Left cardiac atrium (tissue), 4 donors: ENCODE data around the gene CDH24. TPM values are rescaled to one million over a fixed set of nuclear protein-coding genes. Genes with fewer than 3 reads are reported as not detected.

Experiments used
- ATAC-seq, 2 donors: fragments of 200-7000 bp; cut with Tn5 transposase; one replicate each; pipeline ENCODE4 v1.9.1; 2020; ENCODE audit warnings: mild to moderate bottlenecking in 2 of 2, moderate library complexity in 2 of 2
- DNase-seq: peaks from one replicate; pipeline ENCODE4 v3.0.0-alpha.2; 2020
- intact Hi-C, 2 donors: fragments of 100-400 bp; cut with DNase I; formaldehyde crosslinking; loops; one replicate each; pipeline versions ENCODE4 v1.14.1 to v1.15.1; 2022 to 2023
- total RNA-seq, 2 donors: library from RNA; stranded (reverse); fragmentation: NEBNext Ultra II Directional; extraction: Animal tissue kit (Norgen Biotek cat#: 25700); gene quantifications; one replicate each; pipeline ENCODE4 v1.2.1, GENCODE V29; 2021
- donor health status: DM: no; HTN: yes; CAD: no.
- donor health status: DM: no; HTN: yes; CAD: no; lungs with severe emphysema.
- donor health status: DM: yes; HTN: yes; CAD: no.
- donor health status: Dilated cardiomyopathy.

CDH24 gene
- total RNA-seq, 2 donors from 2014 or later, result 1.6 to 3.4 TPM

DNA sequence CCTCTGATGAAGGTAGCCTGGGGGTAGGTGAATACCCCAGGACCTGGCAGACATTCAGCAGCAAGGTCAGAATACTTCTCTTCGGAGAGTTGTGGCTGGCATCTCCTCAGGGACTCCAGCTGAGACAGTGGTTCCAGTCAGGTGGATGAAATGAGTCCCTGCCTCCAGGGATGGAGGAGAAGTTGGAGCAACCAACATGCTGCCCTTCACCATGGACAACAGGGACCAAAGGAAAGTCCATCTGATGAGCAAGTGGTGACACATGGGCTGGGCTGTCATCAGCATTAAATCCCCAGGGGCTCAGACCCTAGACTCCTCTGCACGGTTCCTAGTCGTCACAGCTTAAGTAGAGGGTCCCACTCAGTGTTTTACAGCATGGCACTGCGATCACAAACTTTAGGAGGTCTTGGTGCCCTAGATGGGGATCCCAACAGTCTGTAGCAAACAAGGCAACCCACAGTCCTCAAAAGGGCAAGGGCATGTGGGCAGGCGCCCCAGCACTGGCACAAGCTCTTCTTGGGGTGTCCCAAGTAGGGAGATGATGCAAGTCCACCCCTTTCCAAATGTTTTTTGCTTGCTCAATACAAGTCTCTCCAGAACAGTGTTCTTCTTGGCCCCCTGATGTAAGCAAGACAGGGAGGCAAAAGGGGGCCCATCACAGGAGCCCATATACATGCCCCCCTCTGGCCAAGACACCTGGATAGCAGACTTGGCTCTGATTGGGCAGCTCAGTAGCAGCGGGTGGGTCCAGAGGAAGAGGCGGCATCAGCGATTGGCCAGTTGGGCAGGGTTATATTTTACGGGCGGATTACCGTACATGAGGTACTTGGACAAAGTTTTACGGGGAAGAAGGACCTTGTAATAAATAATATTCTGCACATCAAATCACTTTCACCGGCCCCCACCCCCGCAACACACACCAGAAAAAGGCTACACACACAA is 10.8 kb upstream of the CDH24 start:
- intact Hi-C loops, result no loop called here
- DNase-seq (peak; percentile 23), ATAC-seq (no peak)

DNA sequence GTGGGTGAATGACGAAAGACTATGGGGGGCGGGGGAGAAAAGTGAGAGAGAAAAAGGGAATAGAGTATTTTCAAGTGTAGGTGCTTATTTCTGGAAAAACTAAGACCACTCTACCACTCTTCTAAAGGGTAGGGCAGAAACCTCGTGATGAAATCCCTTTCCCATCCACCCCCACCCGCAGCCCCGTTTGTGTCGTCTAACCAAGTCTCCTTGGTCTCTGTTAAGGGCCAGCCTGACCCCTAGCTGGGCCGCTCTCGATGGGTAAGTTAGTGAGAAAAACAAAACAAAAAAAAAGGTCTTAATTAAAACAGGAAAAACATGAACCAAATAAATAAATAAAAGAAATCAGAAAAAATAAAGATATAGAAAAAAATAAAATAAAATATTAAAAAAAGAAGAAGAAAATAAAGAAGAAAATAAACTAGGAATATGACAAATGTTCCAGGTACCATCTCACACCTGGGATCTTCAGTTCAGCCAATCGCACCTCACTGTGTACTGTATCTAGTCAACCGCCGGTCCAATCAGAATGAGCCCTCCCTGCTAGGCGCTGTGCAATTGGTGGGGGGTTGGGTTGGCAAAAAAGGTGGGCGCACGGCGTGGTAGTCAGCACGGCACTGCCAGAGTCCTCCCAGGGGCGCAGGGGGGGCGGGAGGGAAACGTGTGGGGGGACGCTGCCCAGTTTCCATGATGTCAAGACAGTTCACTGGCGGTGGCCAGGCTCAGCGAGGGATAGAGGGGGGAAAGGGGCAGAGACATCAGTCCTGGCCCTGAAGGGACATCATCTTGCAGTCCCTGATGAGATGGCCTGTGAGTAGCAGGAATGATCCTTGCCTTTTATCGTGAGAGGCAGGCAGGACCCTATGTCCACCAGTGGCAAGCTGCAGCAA is 9.8 kb upstream of the CDH24 start:
- DNase-seq, result no peak
- intact Hi-C loops, result no loop called here
- ATAC-seq, result no peak

DNA sequence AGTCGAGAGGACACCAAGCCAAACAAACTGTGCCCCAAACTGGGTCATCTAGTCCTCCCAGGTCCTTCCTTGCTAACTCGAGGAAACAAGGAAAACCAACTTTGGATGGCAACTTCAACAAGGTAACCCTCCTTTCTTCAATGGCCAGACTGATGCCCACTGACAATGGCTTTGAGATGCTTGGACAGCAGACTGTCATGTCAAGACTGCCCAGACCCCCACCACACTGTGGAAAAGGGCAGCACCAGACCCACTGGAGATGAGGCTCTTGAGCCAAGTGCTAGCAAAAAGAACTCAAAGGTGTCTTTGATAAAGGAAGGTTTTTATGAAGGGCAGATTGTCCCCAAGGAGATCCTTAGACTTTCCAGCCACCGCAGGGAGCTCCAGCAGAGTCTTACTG is 9.0 kb upstream of the CDH24 start:
- ATAC-seq (no peak), DNase-seq (no peak)
- intact Hi-C loops, result no loop called here

DNA sequence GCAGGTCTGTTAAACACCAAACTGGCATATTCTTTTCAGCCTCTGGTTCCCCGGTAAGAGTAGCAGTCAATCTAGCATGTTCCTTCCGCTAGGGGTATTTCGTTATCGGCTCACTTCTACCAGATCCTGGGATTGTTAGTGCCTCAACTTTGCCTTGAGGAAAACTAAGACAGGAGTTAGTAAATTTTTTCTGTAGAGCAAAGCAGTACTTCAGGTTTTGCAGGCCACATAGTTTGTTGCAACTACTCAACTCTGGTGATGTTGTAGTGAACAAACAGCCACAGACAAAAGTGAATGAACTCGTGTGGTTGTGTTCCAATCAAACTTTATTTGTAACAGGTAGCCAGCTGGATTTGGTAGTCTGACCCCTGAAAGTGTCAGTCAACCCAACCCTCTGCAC is 6.3 kb upstream of the CDH24 start:
- intact Hi-C loops, result no loop called here
- no peak for ATAC-seq
- no peak for DNase-seq

DNA sequence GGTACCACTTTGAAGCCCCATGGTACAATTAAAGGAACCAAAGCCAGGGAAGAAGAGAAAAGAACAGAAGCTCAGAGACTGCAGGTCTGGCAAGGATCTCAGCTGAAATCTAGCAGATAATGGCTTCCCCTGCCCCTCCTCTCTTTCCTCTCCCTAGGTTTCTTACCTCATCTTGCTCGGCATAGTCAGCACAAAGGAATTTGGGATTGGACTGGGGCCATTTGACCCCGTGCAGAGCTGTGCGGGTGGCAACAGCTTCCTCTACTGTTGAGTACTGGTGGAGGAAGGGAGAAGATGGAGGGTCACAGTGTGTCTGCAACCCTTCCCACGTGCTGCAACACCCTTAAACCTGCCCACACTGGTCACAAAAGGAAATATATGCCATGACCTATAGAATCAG is 4.7 kb upstream of the CDH24 start:
- peak; percentile 68 for DNase-seq
- ATAC-seq, result peak; percentile 21 to 74
- intact Hi-C loops, result no loop called here

DNA sequence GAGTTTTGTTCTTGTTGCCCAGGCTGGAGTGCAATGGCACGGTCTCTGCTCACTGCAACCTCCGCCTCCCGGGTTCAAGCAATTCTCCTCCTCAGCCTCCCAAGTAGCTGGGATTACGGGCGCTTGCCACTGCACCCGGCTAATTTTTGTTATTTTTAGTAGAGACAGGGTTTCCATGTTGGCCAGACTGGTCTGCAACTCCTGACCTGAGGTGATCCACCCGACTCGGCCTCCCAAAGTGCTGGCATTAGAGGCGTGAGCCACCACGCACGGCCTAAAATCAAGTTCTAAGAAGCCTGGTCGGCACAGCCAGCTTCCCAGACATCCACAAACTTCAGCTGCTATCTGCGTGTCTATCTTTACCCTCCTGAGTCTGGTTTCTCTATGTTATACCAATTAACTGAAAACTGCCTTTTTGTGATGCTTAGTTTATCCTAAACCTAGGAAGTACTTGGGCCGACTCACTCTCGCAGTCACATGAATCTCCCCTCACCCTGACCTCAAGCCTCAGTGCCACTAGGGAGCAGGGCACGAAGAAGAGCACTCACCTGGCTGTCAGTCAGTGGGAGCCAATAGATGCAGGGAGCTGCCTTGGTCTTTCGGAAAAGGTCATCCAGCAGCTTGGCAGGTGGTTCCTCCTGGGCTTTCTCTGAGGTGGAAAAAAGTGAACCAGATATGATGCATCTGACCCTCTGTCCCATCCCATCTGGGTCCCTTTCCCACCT is 3.4 kb upstream of the CDH24 start:
- DNase-seq, result no peak
- intact Hi-C loops, result no loop called here
- ATAC-seq, result no peak

DNA sequence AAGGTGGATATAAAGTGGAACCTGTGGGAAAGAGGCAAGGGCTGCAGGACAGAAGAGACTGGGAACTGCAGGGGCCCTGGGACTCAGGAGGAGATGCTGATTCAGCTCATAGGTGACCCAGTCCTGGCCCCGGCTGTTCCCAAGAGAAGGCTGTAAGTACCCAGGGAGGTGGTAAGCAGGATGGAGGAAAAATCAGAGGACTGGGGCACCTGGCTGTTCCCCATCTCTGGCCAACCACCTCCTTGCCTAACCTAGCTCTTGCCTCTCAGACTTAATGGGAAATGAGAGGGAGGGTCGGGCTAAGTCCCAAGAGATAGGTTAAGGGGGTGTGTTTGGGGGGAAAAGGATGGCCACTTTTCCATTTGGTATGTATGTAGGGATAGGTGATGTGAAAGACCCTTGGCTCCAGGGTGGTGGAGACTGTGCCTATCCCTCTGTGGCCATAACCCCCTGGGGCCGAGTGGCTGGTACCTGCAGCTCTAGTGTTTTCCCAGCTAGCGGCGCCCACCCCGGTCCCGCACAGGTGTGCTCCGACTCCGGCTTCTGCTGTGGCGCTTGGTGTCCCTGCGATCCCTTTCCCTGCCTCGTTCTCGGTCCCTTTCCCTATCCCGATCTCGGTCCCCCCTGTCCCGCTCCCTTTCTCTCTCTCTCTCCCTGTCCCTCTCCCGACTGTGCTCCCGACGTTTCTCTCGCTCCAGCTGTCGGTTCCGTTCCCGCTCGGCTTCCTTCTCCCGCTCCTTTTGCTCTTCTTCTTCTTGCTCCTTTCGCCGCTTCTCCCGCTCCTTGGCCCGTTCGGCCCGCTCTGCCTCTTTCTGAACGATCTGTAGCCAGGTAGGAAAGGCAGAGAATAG is 1.6 kb upstream of the CDH24 start:
- ATAC-seq (no peak), DNase-seq (no peak)
- intact Hi-C loops, result loop anchor here in 1 of 2 donors (2.0 kb wide), 1 partner anchor 72 kb away; no protein-coding TSS in a partner anchor

DNA sequence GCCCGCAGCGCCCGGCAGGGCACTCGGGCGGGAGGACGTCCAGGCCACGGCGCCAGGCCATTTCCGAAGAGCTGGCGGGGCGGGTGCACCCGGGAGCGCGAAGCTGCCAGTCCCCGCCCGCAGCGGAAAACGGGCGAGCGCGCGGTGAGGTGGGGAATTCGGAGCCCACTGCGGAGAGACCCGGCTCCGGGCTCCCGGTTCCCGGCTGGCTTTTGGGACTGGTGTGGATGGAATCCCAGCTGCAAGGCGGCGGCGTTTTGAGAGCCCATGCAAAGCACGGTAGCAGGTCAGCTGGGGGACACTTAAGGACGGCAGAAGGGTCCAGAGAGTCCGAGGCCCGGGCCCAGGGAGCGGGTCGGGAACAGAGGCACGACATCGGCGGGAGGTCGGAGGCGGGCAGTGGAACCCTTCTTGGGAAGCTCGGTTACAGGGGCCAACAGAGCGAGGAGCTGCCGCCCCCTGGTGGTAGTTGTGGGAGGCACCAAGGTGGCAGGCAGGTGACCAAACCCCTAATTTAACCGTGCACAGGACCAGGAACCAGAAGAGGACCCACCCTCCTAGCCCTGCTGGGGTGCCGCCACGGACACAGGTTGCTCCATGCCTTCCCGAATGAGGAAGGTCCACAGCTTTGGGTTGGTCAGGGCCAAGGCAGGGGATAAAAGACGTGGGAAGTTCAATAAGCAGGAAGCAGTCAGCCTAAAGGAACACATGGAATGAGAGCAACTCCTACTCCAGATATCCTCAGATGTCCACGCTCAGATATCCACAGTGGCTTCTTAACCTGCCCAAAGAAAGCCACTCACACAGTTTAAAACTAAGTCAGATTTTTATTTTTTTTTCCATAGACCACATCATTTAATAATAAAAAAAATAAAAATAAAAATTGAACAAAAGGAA is 685 bp upstream of the CDH24 start:
- peak; percentile 68 to 85 for ATAC-seq

DNA sequence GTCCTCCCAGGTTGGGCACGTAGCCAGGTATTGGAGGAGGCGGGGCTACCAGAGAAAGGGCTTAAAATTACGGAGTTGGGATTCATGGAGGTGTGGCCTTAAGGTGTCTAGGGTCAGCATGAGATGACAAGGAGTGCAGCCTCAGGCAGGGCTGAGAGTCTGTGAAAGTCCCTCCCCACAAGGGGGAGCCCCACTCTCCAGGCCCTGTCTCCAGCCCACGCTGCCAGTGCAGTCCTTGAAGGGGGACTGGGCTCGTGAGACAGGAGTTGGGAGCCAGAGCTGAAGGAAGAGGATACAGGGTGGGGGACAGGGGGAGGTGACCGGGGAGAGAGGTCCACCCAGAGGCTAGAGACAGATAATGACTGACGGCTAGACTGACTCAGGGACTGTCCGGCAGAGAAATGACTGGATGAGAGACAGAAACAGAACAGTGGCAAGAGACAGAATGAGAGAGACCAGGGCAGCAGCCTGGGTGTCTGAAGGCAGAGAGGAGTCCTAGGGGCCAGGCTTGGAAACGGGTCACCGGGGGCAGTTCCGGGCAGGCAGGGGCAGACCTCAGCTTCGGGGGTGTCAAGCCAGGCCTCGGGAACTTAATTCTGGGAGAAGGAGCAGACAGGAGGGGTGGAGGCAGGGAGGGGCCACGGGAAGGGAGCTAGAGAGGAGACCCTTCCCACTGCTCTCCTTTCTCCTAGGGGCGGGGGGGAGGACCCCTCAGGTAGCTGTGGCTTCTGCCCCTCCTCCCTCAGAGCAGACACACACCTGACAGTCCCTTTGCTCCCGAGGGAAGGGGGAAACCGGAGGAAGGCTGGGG is 970 bp downstream of the CDH24 start:
- peak; percentile 69 for DNase-seq
- ATAC-seq, result peak; percentile 23 to 50
- intact Hi-C loops, result loop anchor here in 1 of 2 donors (2.0 kb wide), 1 partner anchor 70 kb away; no protein-coding TSS in a partner anchor

More for the DNA sequence above, 685 bp upstream of the CDH24 start:
- DNase-seq, result peak; percentile 87
- intact Hi-C loops, result loop anchor here (2.0 kb wide), 1 partner anchor 71 kb away; no protein-coding TSS in a partner anchor

DNA sequence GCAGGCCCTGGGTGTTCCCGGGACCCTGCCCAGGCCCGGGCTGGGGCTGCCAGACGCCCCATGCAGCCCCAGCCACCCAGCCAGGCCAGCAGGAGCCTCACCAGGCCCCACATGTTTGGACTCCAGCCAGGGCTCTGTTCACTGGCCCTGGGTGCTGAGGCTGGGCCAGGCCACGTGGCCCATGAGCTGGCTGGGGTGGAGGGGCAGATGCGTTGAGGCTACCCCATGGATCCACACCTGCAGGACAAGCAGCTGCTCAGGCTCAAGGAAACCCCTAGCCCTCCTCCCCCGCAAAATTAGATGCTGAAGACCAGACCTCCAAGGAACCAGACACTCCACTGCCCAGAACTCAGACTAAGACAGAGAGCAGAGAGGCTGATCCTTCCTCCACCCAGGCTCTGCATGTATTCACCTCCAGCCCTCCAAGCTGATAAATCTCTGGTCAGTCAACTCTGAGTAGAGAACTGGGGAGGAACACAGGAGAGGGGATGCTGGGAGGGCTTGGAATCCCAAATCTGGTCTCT is 1.6 kb downstream of the CDH24 start:
- DNase-seq (no peak), ATAC-seq (no peak)
- intact Hi-C loops, result loop anchor here in 1 of 2 donors (2.0 kb wide), 1 partner anchor 69 kb away; no protein-coding TSS in a partner anchor

DNA sequence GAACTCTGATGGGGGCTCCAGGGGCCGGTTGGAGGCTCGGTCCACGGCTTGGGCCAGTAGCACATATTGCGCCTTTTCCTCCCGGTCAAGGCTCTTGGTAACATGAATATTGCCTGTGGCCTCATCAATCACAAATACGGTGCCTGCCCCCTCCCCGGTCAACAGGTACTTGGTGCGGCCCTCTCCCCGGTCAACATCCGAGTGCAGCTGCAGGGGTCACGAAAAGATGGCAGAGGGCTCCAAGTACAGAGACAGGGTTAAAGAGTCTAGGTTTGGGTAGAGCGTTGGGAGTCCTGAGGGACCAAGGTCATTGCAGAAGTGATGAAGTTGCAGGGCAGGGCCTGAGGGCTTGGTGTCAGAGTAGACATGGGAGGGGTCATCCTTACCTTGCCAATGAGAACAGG is 2.2 kb downstream of the CDH24 start:
- no peak for DNase-seq
- intact Hi-C loops, result no loop called here

DNA sequence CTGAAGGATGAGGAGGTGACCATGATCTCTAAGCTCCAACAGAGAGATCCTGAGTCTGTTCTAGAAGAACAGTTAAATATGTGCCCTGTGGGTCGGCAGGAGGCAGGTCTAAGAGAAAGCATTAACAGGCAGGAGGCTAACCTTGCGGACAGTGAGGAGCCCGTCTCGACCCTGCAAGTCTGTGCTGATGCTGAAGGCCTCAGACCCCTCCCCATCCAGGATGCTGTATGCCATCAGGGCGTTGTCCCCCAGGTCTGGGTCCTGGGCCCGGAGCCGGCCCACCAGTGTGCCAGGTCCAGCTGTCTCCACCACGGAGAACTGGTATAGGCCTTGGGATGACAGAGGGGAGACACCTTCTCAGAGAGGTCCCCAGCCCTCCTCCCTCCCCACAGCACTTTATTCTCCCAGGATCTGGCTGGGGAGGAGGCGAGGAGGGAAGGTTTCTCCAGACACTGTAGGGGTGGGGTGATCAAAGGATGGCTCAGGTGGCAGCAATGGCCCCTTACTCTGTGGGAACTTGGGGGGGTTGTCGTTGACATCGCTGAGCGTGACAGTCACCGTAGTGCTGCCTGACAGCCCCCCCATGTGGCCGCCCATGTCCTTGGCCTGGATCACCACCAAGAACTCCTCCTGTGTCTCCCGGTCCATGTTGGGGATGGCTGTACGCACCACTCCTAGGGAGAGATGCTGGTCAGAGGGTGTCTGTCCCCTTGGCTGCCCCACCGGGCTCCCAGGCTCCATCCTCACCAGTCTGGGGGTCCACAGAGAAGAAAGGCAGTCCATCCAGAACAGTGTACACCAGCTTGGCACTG is 3.1 kb downstream of the CDH24 start:
- intact Hi-C loops, result no loop called here
- DNase-seq, result no peak
- ATAC-seq, result no peak

More for the DNA sequence above, 2.2 kb downstream of the CDH24 start:
- ATAC-seq, result no peak

DNA sequence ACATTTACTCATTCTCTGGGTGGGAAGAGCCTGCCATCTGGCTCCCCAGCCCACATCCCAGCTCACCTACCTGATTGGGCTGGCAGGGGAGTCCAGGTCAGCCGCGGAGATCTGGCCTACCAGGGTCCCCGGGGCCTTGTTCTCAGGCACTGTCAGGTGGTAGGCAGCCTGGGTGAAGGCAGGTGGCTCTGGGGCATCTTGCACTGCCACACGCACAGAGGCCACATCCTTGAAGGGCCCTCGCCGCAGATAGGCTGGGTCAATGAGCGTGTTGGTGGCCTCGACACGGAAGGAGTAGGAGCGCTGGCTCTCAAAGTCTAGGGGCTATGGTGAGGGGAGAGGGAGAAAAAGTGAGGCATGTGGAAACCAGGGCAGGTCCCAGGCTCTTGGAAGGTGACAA is 3.9 kb downstream of the CDH24 start:
- no peak for DNase-seq
- no peak for ATAC-seq

DNA sequence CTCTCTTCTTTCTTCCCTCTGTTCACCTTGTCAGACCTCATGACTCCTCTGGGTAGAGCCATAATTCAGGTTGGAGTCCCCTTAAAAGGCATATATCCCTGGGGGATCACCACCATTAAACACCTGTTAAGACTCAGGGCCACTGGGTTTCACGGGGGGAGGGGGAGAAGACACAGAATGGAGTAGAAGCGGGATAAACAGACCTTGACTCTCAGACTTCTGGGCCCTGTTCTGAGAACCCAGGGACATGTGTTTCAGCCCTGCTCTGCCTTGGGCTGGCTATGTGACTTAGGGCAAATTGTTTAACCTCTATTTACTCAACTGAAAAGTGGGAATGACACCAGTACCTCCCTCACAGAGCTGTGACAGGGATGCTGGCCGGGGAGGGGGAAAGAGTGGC is 4.6 kb downstream of the CDH24 start:
- intact Hi-C loops, result no loop called here
- ATAC-seq, result no peak
- no peak for DNase-seq

More for the DNA sequence above, 3.9 kb downstream of the CDH24 start:
- intact Hi-C loops, result no loop called here

DNA sequence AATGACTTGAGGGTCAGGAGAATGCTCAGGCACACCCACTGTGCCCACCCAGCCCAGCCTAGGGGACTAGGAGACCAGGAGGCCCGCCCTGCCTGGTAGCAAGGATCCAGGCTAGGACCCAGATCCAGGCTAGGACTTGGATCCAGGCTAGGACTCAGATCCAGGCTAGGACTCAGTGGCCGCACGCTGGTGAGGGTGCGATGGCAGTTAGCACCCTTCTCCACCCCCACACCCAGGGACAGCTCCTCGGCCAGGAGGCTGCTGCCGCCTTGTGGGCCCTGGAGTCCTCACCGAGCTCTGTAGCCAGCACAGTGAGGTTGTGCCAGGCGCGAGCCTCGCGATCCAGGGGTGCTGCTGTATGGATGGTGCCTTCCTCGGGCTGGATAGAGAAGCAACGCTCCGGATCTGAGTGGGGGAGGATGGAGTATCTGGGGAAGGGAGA is 5.1 kb downstream of the CDH24 start:
- peak; percentile 4 to 38 for ATAC-seq
- intact Hi-C loops, result no loop called here
- DNase-seq, result no peak
